HG02642 (cell line): Measurements from ENCODE around the gene IST1.

Experiments used
- ATAC-seq: cut with Tn5 transposase; IDR thresholded peaks from one replicate; pipeline ENCODE4 v1.9.1; 2021; ENCODE audit warnings: mild to moderate bottlenecking; ENCODE audit not compliant: unreplicated experiment, poor library complexity

Gene IST1

GRCh38 chr16:71954699-71955195 lies 59.4 kb downstream of the IST1 start:
- ATAC-seq, result no peak

- ATAC-seq, result no peak
These were observed 61.2 kb downstream of the IST1 start for GRCh38 chr16:71956486-71956885.

GRCh38 chr16:71961066-71962039 lies 66.0 kb downstream of the IST1 start:
- peak; percentile 84 for ATAC-seq

GRCh38 chr16:71963125-71963875 lies 68.0 kb downstream of the IST1 start:
- no peak for ATAC-seq

- ATAC-seq, result no peak
These were observed 69.9 kb downstream of the IST1 start for GRCh38 chr16:71965223-71965622.

GRCh38 chr16:71966932-71967331 lies 71.6 kb downstream of the IST1 start:
- ATAC-seq, result no peak

GRCh38 chr16:71969353-71969752 lies 74.0 kb downstream of the IST1 start:
- no peak for ATAC-seq

GRCh38 chr16:71971571-71971970 lies 76.2 kb downstream of the IST1 start:
- ATAC-seq, result no peak

- no peak for ATAC-seq
These were observed 77.0 kb downstream of the IST1 start for GRCh38 chr16:71972356-71972755.

GRCh38 chr16:71973001-71973400 lies 77.7 kb downstream of the IST1 start:
- no peak for ATAC-seq

- ATAC-seq, result no peak
These were observed 78.9 kb downstream of the IST1 start for GRCh38 chr16:71974068-71974818.
